GM12875 (cell line): Measurements from ENCODE around the gene C2.
"Not testable (repeated sequence)": the region's sequence is repeated elsewhere in the genome, so short reads cannot be mapped to it uniquely, and the experiment has no call there.

Experiments
- H3K4me3 ChIP-seq: one replicate; pipeline ENCODE4 v1.5.1; 2011; ENCODE audit warnings: low read depth, low read length, control low read depth
- TF ChIP-seq, protein P1 (sequence below): IDR thresholded peaks from 2 replicates; pipeline ENCODE4 v1.5.1; 2011; ENCODE audit warnings: low read depth, mild to moderate bottlenecking, control low read depth, inconsistent platforms, low read length, moderate library complexity, borderline replicate concordance; ENCODE audit not compliant: insufficient read depth

Gene C2

DNA sequence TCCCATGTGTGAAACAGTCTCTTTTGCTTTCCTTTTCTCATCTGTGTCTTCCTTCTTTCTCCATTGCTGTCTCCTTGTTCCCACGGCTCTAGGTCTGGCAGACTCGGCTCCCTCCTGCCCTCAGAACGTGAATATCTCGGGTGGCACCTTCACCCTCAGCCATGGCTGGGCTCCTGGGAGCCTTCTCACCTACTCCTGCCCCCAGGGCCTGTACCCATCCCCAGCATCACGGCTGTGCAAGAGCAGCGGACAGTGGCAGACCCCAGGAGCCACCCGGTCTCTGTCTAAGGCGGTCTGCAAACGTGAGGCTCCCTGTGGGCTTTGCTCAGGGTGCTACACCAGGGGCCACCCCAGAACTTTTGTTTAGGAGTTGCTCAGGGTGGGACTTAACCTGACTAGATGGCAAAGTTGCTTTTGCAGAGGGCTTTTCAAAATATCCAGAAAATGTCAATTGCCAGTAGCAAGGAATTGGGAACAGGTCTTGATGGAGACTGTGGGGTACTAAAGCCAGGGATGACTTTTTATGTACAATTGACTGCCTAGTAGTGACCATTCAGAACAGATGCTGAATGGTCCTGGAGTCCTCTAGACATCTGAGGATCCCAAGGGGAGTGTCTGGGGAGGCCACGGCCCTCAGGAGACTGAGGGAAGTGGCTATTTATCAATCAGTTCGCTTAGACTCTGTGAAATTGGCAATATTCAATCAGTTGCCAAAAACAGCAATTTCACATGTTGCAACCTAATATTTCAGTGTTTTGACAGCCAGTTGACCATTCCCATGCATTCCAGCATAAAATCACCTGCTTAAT is 550 bp downstream of the C2 start:
- TF ChIP-seq, protein P1, sequence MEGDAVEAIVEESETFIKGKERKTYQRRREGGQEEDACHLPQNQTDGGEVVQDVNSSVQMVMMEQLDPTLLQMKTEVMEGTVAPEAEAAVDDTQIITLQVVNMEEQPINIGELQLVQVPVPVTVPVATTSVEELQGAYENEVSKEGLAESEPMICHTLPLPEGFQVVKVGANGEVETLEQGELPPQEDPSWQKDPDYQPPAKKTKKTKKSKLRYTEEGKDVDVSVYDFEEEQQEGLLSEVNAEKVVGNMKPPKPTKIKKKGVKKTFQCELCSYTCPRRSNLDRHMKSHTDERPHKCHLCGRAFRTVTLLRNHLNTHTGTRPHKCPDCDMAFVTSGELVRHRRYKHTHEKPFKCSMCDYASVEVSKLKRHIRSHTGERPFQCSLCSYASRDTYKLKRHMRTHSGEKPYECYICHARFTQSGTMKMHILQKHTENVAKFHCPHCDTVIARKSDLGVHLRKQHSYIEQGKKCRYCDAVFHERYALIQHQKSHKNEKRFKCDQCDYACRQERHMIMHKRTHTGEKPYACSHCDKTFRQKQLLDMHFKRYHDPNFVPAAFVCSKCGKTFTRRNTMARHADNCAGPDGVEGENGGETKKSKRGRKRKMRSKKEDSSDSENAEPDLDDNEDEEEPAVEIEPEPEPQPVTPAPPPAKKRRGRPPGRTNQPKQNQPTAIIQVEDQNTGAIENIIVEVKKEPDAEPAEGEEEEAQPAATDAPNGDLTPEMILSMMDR = no peak
- H3K4me3 ChIP-seq = no peak overlapping the region

DNA sequence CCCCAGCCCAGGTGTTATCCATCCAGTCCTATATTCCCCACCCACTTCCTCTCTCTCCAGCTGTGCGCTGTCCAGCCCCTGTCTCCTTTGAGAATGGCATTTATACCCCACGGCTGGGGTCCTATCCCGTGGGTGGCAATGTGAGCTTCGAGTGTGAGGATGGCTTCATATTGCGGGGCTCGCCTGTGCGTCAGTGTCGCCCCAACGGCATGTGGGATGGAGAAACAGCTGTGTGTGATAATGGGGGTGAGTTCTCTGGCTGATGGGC is 1.1 kb downstream of the C2 start:
- TF ChIP-seq, protein P1 = no peak
- H3K4me3 ChIP-seq = no peak overlapping the region

- TF ChIP-seq, protein P1 = no peak
- H3K4me3 ChIP-seq = no peak overlapping the region
Observed at GRCh38 chr6:31930962-31931361, 3.4 kb downstream of the C2 start.

GRCh38 chr6:31932137-31932536 is 4.6 kb downstream of the C2 start:
- not testable (repeated sequence) for H3K4me3 ChIP-seq

- TF ChIP-seq, protein P1 = no peak
- no peak overlapping the region for H3K4me3 ChIP-seq
Observed at GRCh38 chr6:31933537-31933936, 6.0 kb downstream of the C2 start.

GRCh38 chr6:31935021-31935420 is 7.5 kb downstream of the C2 start:
- TF ChIP-seq, protein P1 = no peak
- H3K4me3 ChIP-seq = no peak overlapping the region

DNA sequence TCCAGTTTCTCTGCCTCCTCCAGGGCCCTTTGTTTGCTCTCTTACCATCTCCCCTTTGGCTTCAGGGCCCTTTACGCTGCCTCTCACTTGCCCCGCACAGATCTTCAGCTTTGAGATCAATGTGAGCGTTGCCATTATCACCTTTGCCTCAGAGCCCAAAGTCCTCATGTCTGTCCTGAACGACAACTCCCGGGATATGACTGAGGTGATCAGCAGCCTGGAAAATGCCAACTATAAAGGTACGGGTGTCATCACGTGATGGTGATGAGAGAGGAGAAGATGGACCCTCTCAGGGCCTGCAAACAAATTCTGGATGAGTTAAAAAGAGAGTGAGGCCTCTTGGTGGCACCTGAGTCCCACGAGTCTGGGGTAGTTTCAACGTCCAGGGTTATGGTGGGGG is 8.3 kb downstream of the C2 start:
- TF ChIP-seq, protein P1 = no peak
- H3K4me3 ChIP-seq = no peak overlapping the region
